Measurements from ENCODE around the gene SPHK2. TPM values are rescaled to one million over a fixed set of nuclear protein-coding genes. Genes with fewer than 3 reads are reported as not detected.

SPHK2 gene
- total RNA-seq, 1 experiment from 2014 or later = 19.9 TPM

GRCh38 chr19:48569814-48570213 is 49.5 kb upstream of the SPHK2 start:
- Histone ChIP-seq H2AFZ (ENCODE audit: low read depth, low read length, poor library complexity, severe bottlenecking) (peak overlapping the region; percentile 66), H3K36me3 (ENCODE audit: control insufficient read depth in 1 of 2, insufficient read depth in 2 of 2, low read length in 2 of 2) (no peaks in the 10 kb centered on the region), H3K4me1 (ENCODE audit: control insufficient read depth in 1 of 2, insufficient read depth in 2 of 2, low read length in 2 of 2) (peaks cover 58 to 91% of the 10 kb centered on the region in 2 experiments), H3K27ac (ENCODE audit: low read depth, low read length) (peak overlapping the region; percentile 46), H3K9me2 (ENCODE audit: insufficient read depth) (no peaks in the 10 kb centered on the region), H3K4me2 (ENCODE audit: low read length) (peak overlapping the region; percentile 35), H3K27me3 (ENCODE audit: insufficient read depth, low read length) (no peaks in the 10 kb centered on the region), H3K9ac (ENCODE audit: low read length) (peak overlapping the region; percentile 34; the same call in 1 of the 2 replicates), H3K4me3 (replicated peaks in 1 of 2; ENCODE audit: low read depth in 1 of 2, low read length in 2 of 2) (no peak overlapping the region), H3K9me3 (ENCODE audit: control insufficient read depth in 1 of 2, insufficient read depth in 1 of 2, low read depth in 1 of 2, low read length in 2 of 2) (no peaks in the 10 kb centered on the region), H4K20me1 (ENCODE audit: insufficient read depth) (no peaks in the 10 kb centered on the region), H3K79me2 (ENCODE audit: insufficient read depth, low read length) (no peaks in the 10 kb centered on the region)
- TF ChIP-seq CEBPB (IDR thresholded peaks at IDR 0.05; ENCODE audit: low read depth) = no peak
- no peak for TF ChIP-seq YY1 (IDR thresholded peaks at IDR 0.05; ENCODE audit: extremely low read depth, insufficient replicate concordance, low read depth, low read length)
- no peak for TF ChIP-seq ELF1 (IDR thresholded peaks at IDR 0.05; ENCODE audit: borderline replicate concordance, low read depth)
- TF ChIP-seq RAD21 (IDR thresholded peaks at IDR 0.05; ENCODE audit: low read depth) = no peak
- TF ChIP-seq JUND (IDR thresholded peaks at IDR 0.05) = no peak
- no peak for TF ChIP-seq EZH2phosphoT487 (IDR thresholded peaks at IDR 0.05; ENCODE audit: borderline replicate concordance)
- no peak for TF ChIP-seq POLR2A (IDR thresholded peaks at IDR 0.05; ENCODE audit: borderline replicate concordance, extremely low read depth, insufficient read depth, insufficient read length)
- TF ChIP-seq FOSL1 (IDR thresholded peaks at IDR 0.05; ENCODE audit: low read depth) = no peak
- no peak for TF ChIP-seq EGR1 (IDR thresholded peaks at IDR 0.05; ENCODE audit: low read depth)
- TF ChIP-seq CBX3 (IDR thresholded peaks at IDR 0.05; ENCODE audit: low read depth) = no peak
- TF ChIP-seq ZFX (IDR thresholded peaks at IDR 0.05) = no peak
- TF ChIP-seq MAX (IDR thresholded peaks at IDR 0.05) = no peak
- no peak for TF ChIP-seq REST (IDR thresholded peaks at IDR 0.05; ENCODE audit: low read depth)
- TF ChIP-seq TCF7L2 (IDR thresholded peaks at IDR 0.05; ENCODE audit: borderline replicate concordance, extremely low read depth, insufficient read depth, insufficient read length) = no peak
- intact Hi-C loops (cut with micrococcal nuclease) = loop anchor here (2.0 kb wide), 1 partner anchor 27 kb away; no protein-coding TSS in a partner anchor
- ATAC-seq = no peak
- DNase-seq (ENCODE audit: low read depth, low spot score) = no peak
- no TSS peak for BruUV-seq (replicated peaks)
- RAD21 ChIA-PET (ENCODE audit: low non-redundant PET in 1 of 2, low total read pairs in 2 of 2, uncharacterized antibody in 2 of 2, unreplicated experiment in 2 of 2) = no interaction called here
- CTCF ChIA-PET = interaction anchor here (1.0 kb wide), 2 partner anchors 19 to 178 kb away, joined by 3 read pairs; partner anchors contain the start of gene KDELR1
- POLR2A ChIA-PET = interaction anchor here (0.7 to 2.1 kb wide), 2 partner anchors 11 to 16 kb away, joined by 3 to 14 read pairs; no protein-coding TSS in a partner anchor
